SK-N-SH (cell line): ENCODE results near the gene FMO1. TPM values are rescaled to one million over a fixed set of nuclear protein-coding genes. Genes with fewer than 3 reads are reported as not detected.

Source experiments
- CTCF ChIA-PET: fragments of 300-600, 350-600 bp; formaldehyde crosslinking; extraction: SDS; loops from one replicate; lab custom pipeline; 2021; lab: Yijun Ruan, JAX
- POLR2A ChIA-PET: fragments of 350-600 bp; sonication (Branson Sonifier 250); formaldehyde crosslinking; extraction: SDS; loops from one replicate; lab custom pipeline; 2020; ENCODE audit warnings: antibody characterized with exemption, inconsistent platforms; lab: Yijun Ruan, JAX
- DNase-seq: peaks from one replicate; pipeline ENCODE4 v3.0.0; 2012
- H2AFZ ChIP-seq: fragments of 200-600 bp; sonication (generic); 2 replicates; pipeline ENCODE4 v1.8.1; 2016; ENCODE audit warnings: antibody characterized with exemption, mild to moderate bottlenecking, low read depth
- H3F3A ChIP-seq: fragments of 200-600 bp; sonication (generic); replicated peaks from 2 replicates; pipeline ENCODE3; 2016; ENCODE audit warnings: antibody characterized with exemption, mild to moderate bottlenecking; ENCODE audit not compliant: insufficient read depth
- H3K27ac ChIP-seq, 2 experiments: fragments of 200-500 bp in 1 of 2; fragments of 200-600 bp in 1 of 2; sonication (Bioruptor generic) in 1 of 2; sonication (generic), shearing (Covaris generic) in 1 of 2; 2 replicates each; pipeline versions ENCODE4 v1.5.1 to v1.6.1; 2014 to 2016; ENCODE audit warnings: low read depth in 2 of 2, inconsistent platforms in 1 of 2, low read length in 1 of 2, mild to moderate bottlenecking in 1 of 2, mixed read lengths in 1 of 2
- H3K27me3 ChIP-seq: fragments of 200-600 bp; sonication (generic), shearing (Covaris generic); 2 replicates; pipeline ENCODE4 v1.6.1; 2016; ENCODE audit warnings: mixed run types; ENCODE audit not compliant: insufficient read depth
- H3K36me3 ChIP-seq, 2 experiments: fragments of 200-500 bp in 1 of 2; fragments of 200-600 bp in 1 of 2; sonication (Bioruptor generic) in 1 of 2; sonication (generic) in 1 of 2; replicated peaks in 1 of 2; 2 replicates each; pipeline versions ENCODE3 to v1.5.1; 2014 to 2016; ENCODE audit warnings: low read length in 1 of 2, mild to moderate bottlenecking in 1 of 2; ENCODE audit not compliant: insufficient read depth in 2 of 2, control insufficient read depth in 1 of 2
- H3K4me1 ChIP-seq, 2 experiments: fragments of 200-500 bp in 1 of 2; fragments of 200-600 bp in 1 of 2; sonication (Bioruptor generic) in 1 of 2; sonication (generic), shearing (Covaris generic) in 1 of 2; 2 replicates each; pipeline versions ENCODE4 v1.5.1 to v1.6.1; 2014 to 2016; ENCODE audit warnings: low read depth in 1 of 2, low read length in 1 of 2, mixed run types in 1 of 2; ENCODE audit not compliant: insufficient read depth in 2 of 2, control insufficient read depth in 1 of 2
- H3K4me2 ChIP-seq: fragments of 200-600 bp; sonication (generic), shearing (Covaris generic); 2 replicates; pipeline ENCODE4 v1.6.1; 2017; ENCODE audit warnings: mixed run types
- H3K4me3 ChIP-seq, 2 experiments: fragments of 200-500 bp in 1 of 2; fragments of 200-600 bp in 1 of 2; sonication (Bioruptor generic) in 1 of 2; sonication (generic), shearing (Covaris generic) in 1 of 2; 2 replicates each; pipeline versions ENCODE4 v1.5.1 to v1.8.1; 2014 to 2016; ENCODE audit warnings: low read depth in 2 of 2, inconsistent platforms in 1 of 2, low read length in 1 of 2, mild to moderate bottlenecking in 1 of 2, mixed read lengths in 1 of 2, moderate library complexity in 1 of 2
- H3K79me2 ChIP-seq: fragments of 200-600 bp; sonication (generic); 2 replicates; pipeline ENCODE4 v1.8.1; 2017; ENCODE audit warnings: mild to moderate bottlenecking; ENCODE audit not compliant: insufficient read depth
- H3K9ac ChIP-seq: fragments of 200-600 bp; sonication (generic); 2 replicates; pipeline ENCODE4 v1.6.1; 2017; ENCODE audit warnings: mixed run types
- H3K9me2 ChIP-seq: fragments of 200-600 bp; sonication (generic); 2 replicates; pipeline ENCODE4 v1.6.1; 2017; ENCODE audit warnings: mixed run types
- H3K9me3 ChIP-seq: fragments of 200-600 bp; sonication (generic); 2 replicates; pipeline ENCODE4 v1.6.1; 2017; ENCODE audit warnings: mixed run types, mild to moderate bottlenecking, moderate library complexity
- H4K20me1 ChIP-seq: fragments of 200-600 bp; sonication (generic); 2 replicates; pipeline ENCODE4 v1.6.1; 2017; ENCODE audit warnings: mild to moderate bottlenecking, mixed run types; ENCODE audit not compliant: insufficient read depth
- CHD2 ChIP-seq: fragments of 150-350 bp; IDR thresholded peaks from 2 replicates; pipeline ENCODE4 v1.6.1; 2018; ENCODE audit warnings: low read length; ENCODE audit not compliant: partially characterized antibody
- CTCF ChIP-seq: fragments of 200-600 bp; sonication (generic); IDR thresholded peaks from 2 replicates; pipeline ENCODE4 v1.6.1; 2017; ENCODE audit warnings: antibody characterized with exemption, mild to moderate bottlenecking, moderate library complexity
- ELF1 ChIP-seq: IDR thresholded peaks from 2 replicates; pipeline ENCODE4 v1.4.0; 2012
- EP300 ChIP-seq, 2 experiments: IDR thresholded peaks; 2 replicates each; pipeline versions ENCODE4 v1.4.0 to v1.6.1; 2012; ENCODE audit warnings: borderline replicate concordance in 1 of 2, low read depth in 1 of 2, low read length in 1 of 2
- FOXJ3 ChIP-seq: sonication (generic); formaldehyde crosslinking; IDR thresholded peaks from 2 replicates; pipeline ENCODE4 v1.5.1; 2020; ENCODE audit warnings: mild to moderate bottlenecking, missing genetic modification reagents
- FOXM1 ChIP-seq: IDR thresholded peaks from 2 replicates; pipeline ENCODE4 v1.4.0; 2012; ENCODE audit warnings: low read depth, mild to moderate bottlenecking
- GATA2 ChIP-seq: sonication (generic); formaldehyde crosslinking; IDR thresholded peaks from 2 replicates; pipeline ENCODE4 v1.5.0; 2020; ENCODE audit warnings: mild to moderate bottlenecking, missing genetic modification reagents
- JUND ChIP-seq: IDR thresholded peaks from 2 replicates; pipeline ENCODE4 v1.4.0; 2012
- MEF2A ChIP-seq: IDR thresholded peaks from 2 replicates; pipeline ENCODE4 v1.4.0; 2012; ENCODE audit warnings: low read depth, borderline replicate concordance
- MXI1 ChIP-seq: IDR thresholded peaks from 2 replicates; pipeline ENCODE4 v1.6.1; 2012; ENCODE audit warnings: mild to moderate bottlenecking, low read depth, low read length, improper control_type of control experiment
- NFIC ChIP-seq: IDR thresholded peaks from 2 replicates; pipeline ENCODE4 v1.4.0; 2012; ENCODE audit warnings: borderline replicate concordance
- PBX3 ChIP-seq: IDR thresholded peaks from 2 replicates; pipeline ENCODE4; 2012
- POLR2AphosphoS5 ChIP-seq: IDR thresholded peaks from 2 replicates; pipeline ENCODE4 v1.6.1; 2012; ENCODE audit warnings: low read depth, low read length
- RFX5 ChIP-seq: IDR thresholded peaks from 2 replicates; pipeline ENCODE4 v1.6.1; 2012; ENCODE audit warnings: mild to moderate bottlenecking, improper control_type of control experiment, low read length
- SIN3A ChIP-seq: IDR thresholded peaks from 2 replicates; pipeline ENCODE4 v1.6.1; 2012; ENCODE audit warnings: low read depth, mild to moderate bottlenecking, low read length, moderate library complexity, borderline replicate concordance
- TEAD4 ChIP-seq: IDR thresholded peaks from 2 replicates; pipeline ENCODE4 v1.4.0; 2012; ENCODE audit warnings: mild to moderate bottlenecking, borderline replicate concordance; ENCODE audit not compliant: insufficient read depth
- USF2 ChIP-seq: fragments of 150-350 bp; IDR thresholded peaks from 2 replicates; pipeline ENCODE4 v1.6.1; 2017; ENCODE audit warnings: antibody characterized with exemption, low read length, low read depth, borderline replicate concordance
- YY1 ChIP-seq: IDR thresholded peaks from 2 replicates; pipeline ENCODE4 v1.4.0; 2012; ENCODE audit warnings: low read depth, mild to moderate bottlenecking
- WGBS: methylation state at CpG from one replicate; pipeline ENCODE4 v1.1.6; 2017; ENCODE audit warnings: low lambda C conversion rate; 5-methylcytosine and 5-hydroxymethylcytosine counted together
- polyA plus RNA-seq, 3 experiments: library from polyadenylated mRNA; depleted of rRNA; stranded (reverse); fragments of >200 nt; gene quantifications; 2 replicates each; pipeline ENCODE4 v1.2.3, GENCODE V29; 2012

FMO1 gene
- polyA plus RNA-seq, 1 of the 3 experiments (the other 2 are of a cell fraction), result not detected

- H3K9ac ChIP-seq, result no peak overlapping the region
- CTCF ChIA-PET, result no interaction called here
- no peaks in the 10 kb centered on the region for H3K79me2 ChIP-seq
- H3K4me1 ChIP-seq, result no peaks in the 10 kb centered on the region
- H4K20me1 ChIP-seq, result no peaks in the 10 kb centered on the region
- POLR2A ChIA-PET, result no interaction called here
- H2AFZ ChIP-seq, result no peak overlapping the region
- DNase-seq, result no peak
- 0% methylated on average over 2 of the region's 2 CpGs for WGBS
- H3K4me2 ChIP-seq, result no peak overlapping the region
- no peaks in the 10 kb centered on the region for H3K9me2 ChIP-seq
- H3K9me3 ChIP-seq, result no peaks in the 10 kb centered on the region
- H3K4me3 ChIP-seq, result no peak overlapping the region
- TF ChIP-seq YY1, result no peak
- no peak for TF ChIP-seq EP300 (IDR thresholded peaks at IDR 0.05; ENCODE audit: borderline replicate concordance in 1 of 2, low read depth in 1 of 2, low read length in 1 of 2)
- TF ChIP-seq FOXJ3, result no peak
- no peak for TF ChIP-seq FOXM1
- TF ChIP-seq MEF2A, result no peak
- no peak for TF ChIP-seq SIN3A
- TF ChIP-seq RFX5, result no peak
- TF ChIP-seq CTCF, result no peak
- no peak for TF ChIP-seq ELF1
- no peak for TF ChIP-seq JUND
- TF ChIP-seq GATA2, result no peak
- no peak for TF ChIP-seq POLR2AphosphoS5
- no peak for TF ChIP-seq USF2
- TF ChIP-seq TEAD4, result no peak
- TF ChIP-seq CHD2, result no peak
- TF ChIP-seq PBX3, result no peak
- H3F3A ChIP-seq, result no peaks in the 10 kb centered on the region
- H3K27me3 ChIP-seq, result peaks cover 19% of the 10 kb centered on the region
- H3K36me3 ChIP-seq, result no peaks in the 10 kb centered on the region
- H3K27ac ChIP-seq, result no peak overlapping the region
Measured at GRCh38 chr1:171277534-171277933, 29.2 kb downstream of the FMO1 start.

- no peaks in the 10 kb centered on the region for H3K4me1 ChIP-seq
- H3K27me3 ChIP-seq, result peaks cover 19% of the 10 kb centered on the region
- WGBS, result 2% methylated on average over 2 of the region's 2 CpGs
- H3F3A ChIP-seq, result no peaks in the 10 kb centered on the region
- no peaks in the 10 kb centered on the region for H3K9me3 ChIP-seq
- H3K27ac ChIP-seq, result no peak overlapping the region
- DNase-seq, result no peak
- CTCF ChIA-PET, result no interaction called here
- POLR2A ChIA-PET, result no interaction called here
- TF ChIP-seq SIN3A (no peak), NFIC (no peak), RFX5 (no peak), MXI1 (no peak), JUND (no peak)
- H4K20me1 ChIP-seq, result no peaks in the 10 kb centered on the region
- H3K9ac ChIP-seq, result no peak overlapping the region
- H3K4me2 ChIP-seq, result no peak overlapping the region
- no peaks in the 10 kb centered on the region for H3K36me3 ChIP-seq
- no peak overlapping the region for H2AFZ ChIP-seq
- H3K79me2 ChIP-seq, result no peaks in the 10 kb centered on the region
- no peaks in the 10 kb centered on the region for H3K9me2 ChIP-seq
- H3K4me3 ChIP-seq, result no peak overlapping the region
Measured at GRCh38 chr1:171279234-171279633, 30.9 kb downstream of the FMO1 start.
